PFSK-1 (cell line): ENCODE results near the gene C1RL.

Experiments
- POLR2AphosphoS5 ChIP-seq: IDR thresholded peaks from 2 replicates; pipeline ENCODE4 v1.6.1; 2012; ENCODE audit warnings: low read depth, mild to moderate bottlenecking, control low read depth, low read length, moderate library complexity
- REST ChIP-seq, 2 experiments: IDR thresholded peaks; 2 replicates each; pipeline versions ENCODE4 v1.6.1 to v1.8.0; 2011 to 2012; ENCODE audit warnings: low read depth in 2 of 2, low read length in 2 of 2, control low read depth in 1 of 2, inconsistent platforms in 1 of 2, mild to moderate bottlenecking in 1 of 2, moderate library complexity in 1 of 2; ENCODE audit not compliant: insufficient read depth in 1 of 2
- SIN3A ChIP-seq: IDR thresholded peaks from 2 replicates; pipeline ENCODE4 v1.6.1; 2012; ENCODE audit warnings: mild to moderate bottlenecking, low read length, moderate library complexity, borderline replicate concordance; ENCODE audit not compliant: insufficient read depth
- TAF1 ChIP-seq: IDR thresholded peaks from 2 replicates; pipeline ENCODE4 v1.6.1; 2012; ENCODE audit warnings: low read length, control low read depth, borderline replicate concordance; ENCODE audit not compliant: insufficient read depth

- no peak for TF ChIP-seq POLR2AphosphoS5
- no peak for TF ChIP-seq TAF1
- TF ChIP-seq REST (IDR thresholded peaks at IDR 0.05; ENCODE audit: insufficient read depth in 1 of 2, low read depth in 2 of 2, low read length in 2 of 2): no peak
- no peak for TF ChIP-seq SIN3A
Observed at GRCh38 chr12:7122811-7123769, 14.1 kb upstream of the C1RL start.
